Activated CD8-positive, alpha-beta memory T cell treated with anti-CD3 and anti-CD28 coated beads, Interleukin-2, amount 50 U/mL, for 48 hours (primary cell): ENCODE measurements around the gene KRTAP10-1.
"Not testable (repeated sequence)": the region's sequence is repeated elsewhere in the genome, so short reads cannot be mapped to it uniquely, and the experiment has no call there.

Source experiments
- DNase-seq: peaks from one replicate; pipeline ENCODE4 v3.0.0-alpha.2; 2020

KRTAP10-1 gene

GRCh38 chr21:44569861-44570517 lies 30.0 kb upstream of the KRTAP10-1 start:
- DNase-seq: peak; percentile 36

GRCh38 chr21:44568667-44569556 lies 28.9 kb upstream of the KRTAP10-1 start:
- DNase-seq: no peak

DNA sequence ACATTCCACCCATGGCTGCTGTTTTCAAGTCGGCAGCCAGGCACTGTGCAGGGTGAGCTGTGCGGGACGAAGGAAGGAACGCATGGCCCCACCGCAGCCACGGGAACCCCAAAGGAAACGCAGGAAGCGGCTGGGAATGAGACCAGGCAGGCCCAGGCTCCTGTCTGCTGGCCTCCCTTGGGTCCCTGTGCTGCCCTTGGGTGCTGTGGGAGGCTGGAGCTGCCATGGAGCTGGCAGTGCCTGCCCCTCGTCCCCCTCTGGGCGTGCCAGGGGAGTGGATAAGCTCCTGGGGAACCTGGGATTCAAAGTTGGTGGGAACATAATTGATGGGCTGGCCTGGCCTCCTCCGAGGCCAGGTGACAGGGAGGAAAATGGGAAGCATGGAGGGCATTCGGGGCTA lies 28.3 kb upstream of the KRTAP10-1 start:
- no peak for DNase-seq

GRCh38 chr21:44567481-44568171 lies 27.6 kb upstream of the KRTAP10-1 start:
- DNase-seq: no peak

DNA sequence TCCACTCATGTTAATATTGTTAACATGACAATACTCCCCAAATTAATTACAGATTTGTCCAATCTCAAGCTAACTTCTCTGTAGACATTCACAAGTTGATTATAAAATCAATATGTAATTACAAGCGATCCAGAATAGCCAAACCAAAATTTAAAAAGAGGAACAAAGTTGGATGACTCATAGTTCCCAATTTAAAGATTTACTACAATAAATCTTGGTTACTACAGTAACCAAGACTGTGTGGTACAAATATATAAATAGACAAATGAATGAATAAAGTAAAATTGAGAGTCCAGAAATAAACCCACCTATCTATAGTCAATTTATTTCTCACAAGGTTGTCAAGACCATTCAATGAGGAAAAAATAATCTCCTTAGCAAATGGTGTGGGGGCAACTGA lies 26.4 kb upstream of the KRTAP10-1 start:
- DNase-seq: no peak

DNA sequence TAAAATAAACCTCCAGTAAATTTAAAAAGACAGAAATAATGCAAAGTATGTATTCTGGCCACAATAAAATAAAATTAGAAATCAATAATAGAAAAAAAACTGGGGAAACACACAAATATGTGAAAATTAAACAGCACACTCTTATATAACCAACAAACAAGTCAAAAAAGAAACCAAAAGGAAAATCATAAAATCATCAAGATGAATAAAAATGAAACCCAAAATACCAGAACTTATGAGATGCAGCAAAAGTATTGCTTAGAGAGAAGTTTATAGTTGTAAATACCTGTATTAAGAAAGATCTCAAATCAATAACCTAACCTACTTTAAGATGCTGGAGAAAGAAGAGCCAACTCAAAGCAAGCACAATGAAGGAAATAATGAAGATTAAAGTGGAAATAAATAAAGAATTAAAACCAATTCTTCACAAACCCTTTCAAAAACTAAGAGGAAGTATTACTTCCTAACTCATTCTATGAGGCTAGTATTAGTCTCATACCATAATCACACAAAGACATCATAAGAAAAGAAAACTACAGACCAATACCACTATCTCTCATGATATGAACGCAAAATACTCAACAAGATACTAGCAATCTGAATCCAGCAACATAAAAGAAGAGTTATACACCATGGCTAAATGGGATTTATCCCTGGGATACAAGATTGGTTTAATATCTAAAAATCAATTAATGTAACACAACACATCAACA lies 25.0 kb upstream of the KRTAP10-1 start:
- DNase-seq: no peak

- DNase-seq: no peak
These were observed 24.1 kb upstream of the KRTAP10-1 start for GRCh38 chr21:44564099-44564498.

- no peak for DNase-seq
These were observed 18.7 kb upstream of the KRTAP10-1 start, which contains the start of gene KRTAP10-3 for GRCh38 chr21:44558695-44559094. KRTAP10-3 (minus strand) TSS chr21:44558795; CDS start chr21:44558715, 80 bp downstream.

- DNase-seq: not testable (repeated sequence)
These were observed 18.3 kb upstream of the KRTAP10-1 start for GRCh38 chr21:44558329-44558675.

DNA sequence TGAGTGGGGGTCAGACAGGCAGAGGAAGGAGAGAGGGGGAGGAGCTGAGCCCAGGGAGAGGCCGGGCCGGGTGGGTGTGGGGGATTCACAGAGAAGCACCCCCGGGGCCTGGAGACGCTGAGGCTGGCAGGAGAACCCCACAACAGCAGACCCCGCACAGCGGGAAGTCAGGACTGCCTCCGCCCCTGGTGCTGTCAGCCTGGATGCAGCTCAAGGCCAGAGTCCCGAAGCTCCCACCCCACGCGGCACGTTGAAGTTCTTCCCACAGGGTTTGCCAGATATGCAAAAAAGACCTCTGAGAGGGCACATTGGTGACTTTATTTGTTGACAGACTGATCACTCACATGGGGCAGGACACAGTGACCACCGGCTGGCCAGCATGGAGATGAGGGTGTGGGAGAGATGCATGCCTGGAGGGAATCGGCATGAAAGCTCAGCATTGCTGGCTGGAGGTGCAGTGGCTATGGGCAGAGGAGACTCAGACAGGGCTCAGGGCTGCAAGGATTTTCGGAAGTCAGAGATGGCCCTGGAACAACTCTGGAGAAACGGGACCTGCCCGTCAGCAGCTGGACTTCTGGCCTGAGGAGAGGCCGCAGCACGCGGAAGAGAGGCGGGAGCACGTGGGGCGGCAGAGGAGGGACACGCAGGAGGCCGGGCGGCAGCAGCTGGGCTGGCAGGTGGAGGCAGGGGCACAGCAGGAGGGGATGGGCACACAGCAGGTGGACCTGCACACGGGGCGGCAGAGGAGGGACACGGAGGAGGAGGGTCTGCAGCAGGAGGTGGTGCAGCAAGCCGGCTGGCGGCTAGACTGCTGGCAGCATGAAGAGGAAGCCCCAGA lies 17.7 kb upstream of the KRTAP10-1 start:
- DNase-seq: no peak

- no peak for DNase-seq
These were observed 16.9 kb upstream of the KRTAP10-1 start for GRCh38 chr21:44556879-44557278.

GRCh38 chr21:44555200-44555875 lies 15.3 kb upstream of the KRTAP10-1 start:
- no peak for DNase-seq

- no peak for DNase-seq
These were observed 12.7 kb upstream of the KRTAP10-1 start for GRCh38 chr21:44552681-44553080.

DNA sequence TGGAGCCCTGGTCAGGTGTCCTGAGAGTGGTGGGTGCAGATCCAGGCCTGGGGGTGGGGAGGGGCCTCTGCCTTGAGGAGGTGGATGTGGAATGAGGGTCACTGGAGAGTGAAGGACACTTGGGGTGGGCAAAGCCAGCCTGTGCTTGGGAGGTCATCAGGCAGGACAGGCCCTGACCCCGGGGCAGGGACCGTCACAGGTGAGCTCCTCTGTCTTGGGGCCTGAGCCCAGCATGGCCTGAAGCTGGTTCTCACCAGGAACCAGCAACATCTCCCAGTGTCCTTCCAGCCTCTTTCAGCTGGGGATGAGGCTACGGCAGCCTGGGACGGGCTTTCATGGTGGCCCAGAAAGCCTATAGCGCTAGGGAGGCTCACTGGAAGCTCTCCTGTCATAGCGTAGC lies 12.1 kb upstream of the KRTAP10-1 start:
- DNase-seq: no peak

- DNase-seq: peak; percentile 33
These were observed 11.5 kb upstream of the KRTAP10-1 start, which contains the start of gene KRTAP10-2 for GRCh38 chr21:44551340-44551961. KRTAP10-2 (minus strand) TSS chr21:44551505; CDS start chr21:44551458, 47 bp downstream.

GRCh38 chr21:44550807-44551206 lies 10.8 kb upstream of the KRTAP10-1 start:
- peak; percentile 35 for DNase-seq

DNA sequence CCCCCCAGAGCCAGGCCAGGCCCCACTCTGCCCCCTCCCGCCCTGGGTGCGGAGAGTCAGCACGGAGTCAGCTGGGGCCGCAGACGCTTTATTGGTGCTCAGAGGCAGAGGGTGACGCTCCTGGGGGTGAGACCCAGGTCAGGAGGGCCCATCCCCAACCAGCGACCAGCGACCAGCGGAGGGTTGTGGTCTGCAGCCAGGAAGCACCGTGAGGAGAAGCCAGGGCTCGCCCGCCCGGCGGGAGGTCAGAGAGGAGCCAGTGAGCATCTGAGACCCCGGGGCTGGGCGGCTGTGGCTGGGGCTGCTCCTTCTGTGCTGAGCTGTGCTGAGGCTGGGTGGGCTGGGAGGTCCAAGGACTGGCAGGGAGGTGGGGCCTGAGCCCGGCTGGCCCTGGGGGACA lies 10.3 kb upstream of the KRTAP10-1 start:
- peak; percentile 46 for DNase-seq

DNA sequence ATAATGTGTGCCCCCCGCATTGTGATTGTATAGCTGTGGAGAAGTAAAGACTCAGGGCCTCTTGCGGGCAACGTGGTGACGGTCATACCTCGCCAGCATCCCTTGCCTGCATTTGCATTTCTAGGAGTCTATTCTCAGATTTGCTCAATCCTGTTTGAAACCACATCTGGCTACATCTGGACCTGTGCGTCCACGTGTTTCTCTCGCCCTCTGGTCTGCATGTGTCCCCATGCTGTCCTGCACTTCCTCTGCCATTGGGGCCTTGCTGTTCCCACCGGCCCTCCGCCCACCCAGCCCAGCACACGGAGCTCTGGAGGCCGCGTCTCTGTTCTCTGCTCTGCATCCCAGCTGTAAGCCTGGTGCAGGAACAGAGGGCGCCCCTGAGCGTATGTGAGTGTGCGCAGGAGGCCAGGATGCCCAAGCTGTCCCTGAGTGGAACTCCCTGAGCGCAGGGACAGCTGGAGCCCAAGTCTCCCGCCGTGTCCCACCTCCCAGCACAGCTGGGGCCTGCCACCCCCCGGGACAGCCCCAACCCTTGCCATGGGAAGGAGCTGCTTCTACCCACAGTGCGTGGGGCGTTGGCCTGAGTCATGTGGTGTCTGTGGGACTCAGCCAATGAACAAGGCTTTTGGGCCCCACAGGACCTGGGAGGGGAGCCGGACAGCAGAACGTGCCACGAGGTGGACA lies 9.7 kb upstream of the KRTAP10-1 start:
- DNase-seq: peak; percentile 40

- peak; percentile 26 for DNase-seq
These were observed 8.9 kb upstream of the KRTAP10-1 start for GRCh38 chr21:44548922-44549321.

DNA sequence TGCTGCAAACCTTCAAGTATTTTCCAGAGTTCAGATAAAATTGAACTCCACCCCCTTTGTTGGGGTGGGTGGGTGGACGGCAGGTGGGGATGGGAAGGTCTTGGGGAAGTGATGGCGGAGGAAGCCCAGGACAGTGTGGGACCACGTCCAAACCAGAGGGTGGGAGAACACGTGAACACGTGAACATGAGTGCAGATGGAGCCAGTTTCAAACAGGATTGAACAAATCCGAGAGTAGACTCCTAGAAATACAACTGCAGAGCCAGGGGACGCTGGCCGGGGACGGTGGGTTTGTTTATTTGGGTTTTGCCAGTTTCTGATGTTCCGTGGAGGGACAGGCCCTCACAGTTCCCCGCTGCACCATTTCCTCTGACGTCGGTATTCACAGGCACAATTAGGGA lies 8.4 kb upstream of the KRTAP10-1 start:
- peak; percentile 28 for DNase-seq
